Measurements from ENCODE around the gene BBS4.

Gene BBS4

GRCh38 chr15:72778796-72779195 lies 92.8 kb downstream of the BBS4 start:
- ATAC-seq: no peak

GRCh38 chr15:72781631-72782030 lies 95.6 kb downstream of the BBS4 start:
- no peak for TF ChIP-seq TOX (CRISPR knock-in tag; IDR thresholded peaks at IDR 0.05; ENCODE audit: borderline replicate concordance)
- no peak for TF ChIP-seq CREB5 (CRISPR knock-in tag; IDR thresholded peaks at IDR 0.05; ENCODE audit: low read depth)
- TF ChIP-seq TSHZ2 (CRISPR knock-in tag; IDR thresholded peaks at IDR 0.05): no peak
- no peak for TF ChIP-seq SNAI2 (CRISPR knock-in tag; IDR thresholded peaks at IDR 0.05)
- no peak for TF ChIP-seq ZNF70 (CRISPR knock-in tag; IDR thresholded peaks at IDR 0.05)
- TF ChIP-seq ZC3H10 (CRISPR knock-in tag; IDR thresholded peaks at IDR 0.05): no peak
- TF ChIP-seq PPARA (CRISPR knock-in tag; IDR thresholded peaks at IDR 0.05; ENCODE audit: borderline replicate concordance): no peak
- no peak for TF ChIP-seq ZNF8 (CRISPR knock-in tag; IDR thresholded peaks at IDR 0.05)
- no peak for TF ChIP-seq ZFP3 (CRISPR knock-in tag; IDR thresholded peaks at IDR 0.05)
- no peak for TF ChIP-seq BACH2 (CRISPR knock-in tag; IDR thresholded peaks at IDR 0.05; ENCODE audit: borderline replicate concordance)
- no peak for TF ChIP-seq GLIS3 (CRISPR knock-in tag; IDR thresholded peaks at IDR 0.05)
- no peak for TF ChIP-seq ESRRG (CRISPR knock-in tag; IDR thresholded peaks at IDR 0.05)
- TF ChIP-seq RARB (CRISPR knock-in tag; IDR thresholded peaks at IDR 0.05): no peak
- TF ChIP-seq PATZ1 (CRISPR knock-in tag; IDR thresholded peaks at IDR 0.05; ENCODE audit: borderline replicate concordance): no peak
- TF ChIP-seq ISL1 (CRISPR knock-in tag; IDR thresholded peaks at IDR 0.05): no peak
- TF ChIP-seq ZFP30 (CRISPR knock-in tag; IDR thresholded peaks at IDR 0.05): no peak
- no peak for TF ChIP-seq CSDC2 (CRISPR knock-in tag; IDR thresholded peaks at IDR 0.05)
- TF ChIP-seq CSRNP3 (CRISPR knock-in tag; IDR thresholded peaks at IDR 0.05): no peak
- no peak for TF ChIP-seq ARNTL (CRISPR knock-in tag; IDR thresholded peaks at IDR 0.05; ENCODE audit: borderline replicate concordance, low read depth)
- no peak for TF ChIP-seq ZNF565 (CRISPR knock-in tag; conservative IDR thresholded peaks at IDR 0.05; ENCODE audit: low read depth)
- ATAC-seq: no peak

More at GRCh38 chr15:72778796-72779195, 92.8 kb downstream of the BBS4 start:
- no peak for TF ChIP-seq RARB (CRISPR knock-in tag; IDR thresholded peaks at IDR 0.05)
- no peak for TF ChIP-seq PATZ1 (CRISPR knock-in tag; IDR thresholded peaks at IDR 0.05; ENCODE audit: borderline replicate concordance)
- no peak for TF ChIP-seq CREB5 (CRISPR knock-in tag; IDR thresholded peaks at IDR 0.05; ENCODE audit: low read depth)

Measured in SK-N-SH treated with all-trans-retinoic acid at 6 μM for 48 hours (cell line).